ENCODE data around the gene MCEE. TPM values are rescaled to one million over a fixed set of nuclear protein-coding genes. Genes with fewer than 3 reads are reported as not detected.

The MCEE gene
- total and polyA plus RNA-seq, 9 donors = 10.7 to 22.3 (median 17.4) TPM

DNA sequence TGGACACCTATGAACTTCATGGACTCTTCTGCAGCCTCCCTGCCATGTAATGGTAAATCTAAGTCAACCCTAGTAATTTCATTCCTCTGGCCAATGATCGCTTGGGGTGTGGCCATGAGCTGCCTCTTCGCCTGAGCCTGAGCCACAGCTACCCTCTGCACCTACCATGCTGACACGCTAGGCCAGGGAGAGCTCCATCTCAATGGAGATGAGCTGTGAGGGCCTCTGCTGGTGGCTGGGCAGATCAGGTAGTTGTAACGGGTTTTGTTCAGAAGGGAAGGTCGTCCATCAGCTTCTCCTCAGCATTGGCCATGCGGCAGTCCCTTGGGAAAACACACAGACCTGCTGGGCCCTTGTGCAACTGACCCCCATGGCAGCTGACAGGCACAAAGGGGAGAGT, 24.8 kb upstream of the MCEE start:
- H3K9me3 ChIP-seq = no peaks in the 10 kb centered on the region
- intact Hi-C loops (cut with DNase I) = no loop called here
- H3K36me3 ChIP-seq = no peaks in the 10 kb centered on the region
- H3K4me3 ChIP-seq = no peak overlapping the region
- 74 to 84% (median 75%) methylated on average over 6 of the region's 6 CpGs for WGBS, 3 donors
- TF ChIP-seq EP300 (IDR thresholded peaks at IDR 0.05) (no peak), POLR2A (IDR thresholded peaks at IDR 0.05) (no peak), CTCF (IDR thresholded peaks at IDR 0.05) (no peak)
- no peaks in the 10 kb centered on the region for H3K27me3 ChIP-seq
- H3K4me1 ChIP-seq (ENCODE audit: insufficient read depth) = no peaks in the 10 kb centered on the region
- no peak for DNase-seq
- H3K27ac ChIP-seq = no peak overlapping the region

DNA sequence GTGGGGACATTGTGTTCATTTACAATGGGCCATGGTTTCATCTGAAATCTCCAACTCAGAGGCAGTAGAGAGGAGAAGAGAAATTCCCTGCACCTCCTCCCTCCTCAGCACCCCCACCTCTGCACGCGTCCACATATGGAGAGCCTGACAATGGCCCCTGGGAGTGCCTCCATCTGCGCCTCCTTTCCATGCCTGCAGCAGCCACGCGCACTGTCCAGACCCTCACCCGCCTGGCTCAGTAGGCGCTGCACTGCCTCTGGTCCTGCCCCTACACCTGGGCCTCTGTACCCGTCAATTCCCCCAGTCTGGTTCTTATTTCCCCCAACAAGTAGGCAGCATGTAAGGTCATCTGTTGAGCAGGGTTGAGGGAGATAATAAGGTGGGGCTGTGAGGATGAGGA, 24.2 kb upstream of the MCEE start:
- no peak for TF ChIP-seq CTCF (IDR thresholded peaks at IDR 0.05)
- TF ChIP-seq EP300 (IDR thresholded peaks at IDR 0.05) = no peak
- TF ChIP-seq POLR2A (IDR thresholded peaks at IDR 0.05) = no peak
- DNase-seq = no peak
- no peaks in the 10 kb centered on the region for H3K27me3 ChIP-seq
- no peaks in the 10 kb centered on the region for H3K36me3 ChIP-seq
- intact Hi-C loops (cut with DNase I) = no loop called here
- H3K4me1 ChIP-seq (ENCODE audit: insufficient read depth) = no peaks in the 10 kb centered on the region
- H3K27ac ChIP-seq = no peak overlapping the region
- H3K4me3 ChIP-seq = no peak overlapping the region
- no peaks in the 10 kb centered on the region for H3K9me3 ChIP-seq
- WGBS, 3 donors = 77 to 89% (median 79%) methylated on average over 8 of the region's 8 CpGs

- Histone ChIP-seq H3K27ac (no peak overlapping the region), H3K36me3 (no peaks in the 10 kb centered on the region), H3K27me3 (no peaks in the 10 kb centered on the region), H3K4me1 (ENCODE audit: insufficient read depth) (no peaks in the 10 kb centered on the region), H3K4me3 (no peak overlapping the region), H3K9me3 (no peaks in the 10 kb centered on the region)
- no peak for DNase-seq
- intact Hi-C loops (cut with DNase I) = no loop called here
- TF ChIP-seq EP300 (IDR thresholded peaks at IDR 0.05) (no peak), CTCF (IDR thresholded peaks at IDR 0.05) (no peak), POLR2A (IDR thresholded peaks at IDR 0.05) (no peak)
- WGBS, 3 donors = 65 to 71% (median 67%) methylated on average over 11 of the region's 11 CpGs
Measured at GRCh38 chr2:71153585-71154224, 23.7 kb upstream of the MCEE start.

DNA sequence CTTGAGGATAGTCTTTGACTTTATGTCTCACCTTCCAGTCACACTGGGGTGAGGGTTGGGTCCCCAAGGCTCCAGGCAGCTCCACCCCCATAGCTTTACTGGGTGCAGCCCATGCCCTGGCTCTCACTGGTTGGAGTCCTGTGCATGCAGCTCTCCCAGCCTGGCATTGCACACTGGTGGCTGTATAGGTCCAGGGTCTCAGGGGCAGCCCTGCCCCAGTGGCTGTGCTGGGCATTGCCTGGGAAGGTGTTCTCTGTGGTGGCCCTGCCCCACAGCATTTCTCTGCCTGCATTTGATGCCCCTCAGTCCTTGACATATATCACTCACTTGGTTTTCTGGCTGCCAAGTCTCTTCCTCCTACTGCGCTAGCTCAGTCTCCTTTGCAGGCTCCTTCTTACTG, 21.6 kb upstream of the MCEE start:
- WGBS, 3 donors = 100% methylated on average over 1 of the region's 1 CpG
- Histone ChIP-seq H3K9me3 (no peaks in the 10 kb centered on the region), H3K4me3 (no peak overlapping the region), H3K4me1 (ENCODE audit: insufficient read depth) (no peaks in the 10 kb centered on the region), H3K27me3 (no peaks in the 10 kb centered on the region), H3K36me3 (no peaks in the 10 kb centered on the region), H3K27ac (no peak overlapping the region)
- TF ChIP-seq POLR2A (IDR thresholded peaks at IDR 0.05) = no peak
- no peak for TF ChIP-seq EP300 (IDR thresholded peaks at IDR 0.05)
- no peak for TF ChIP-seq CTCF (IDR thresholded peaks at IDR 0.05)
- no peak for DNase-seq
- intact Hi-C loops (cut with DNase I) = no loop called here

All from ovary (tissue), 9 donors.